ENCODE measurements around the gene SAFB2.

Gene SAFB2

DNA sequence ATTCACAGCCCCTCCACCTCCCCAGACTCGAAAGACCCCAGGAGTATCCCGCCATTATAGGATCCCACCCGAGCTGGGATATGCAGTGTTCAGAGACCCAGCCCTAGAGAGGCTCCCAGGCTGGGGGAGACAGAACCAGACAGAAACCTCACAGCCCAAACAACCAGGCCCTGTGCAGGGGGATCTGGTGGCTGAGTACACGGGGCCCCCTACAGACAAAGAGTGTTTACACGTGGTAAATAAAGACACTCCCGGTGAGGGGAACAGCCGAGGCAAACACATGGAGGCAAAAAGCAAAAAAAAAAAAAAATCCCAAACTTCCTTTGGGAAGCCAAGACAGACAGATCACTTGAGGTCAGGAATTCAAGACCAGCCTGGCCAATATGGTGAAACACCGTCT is 79.9 kb downstream of the SAFB2 start:
- no peak for DNase-seq (ENCODE audit: low read depth)

DNA sequence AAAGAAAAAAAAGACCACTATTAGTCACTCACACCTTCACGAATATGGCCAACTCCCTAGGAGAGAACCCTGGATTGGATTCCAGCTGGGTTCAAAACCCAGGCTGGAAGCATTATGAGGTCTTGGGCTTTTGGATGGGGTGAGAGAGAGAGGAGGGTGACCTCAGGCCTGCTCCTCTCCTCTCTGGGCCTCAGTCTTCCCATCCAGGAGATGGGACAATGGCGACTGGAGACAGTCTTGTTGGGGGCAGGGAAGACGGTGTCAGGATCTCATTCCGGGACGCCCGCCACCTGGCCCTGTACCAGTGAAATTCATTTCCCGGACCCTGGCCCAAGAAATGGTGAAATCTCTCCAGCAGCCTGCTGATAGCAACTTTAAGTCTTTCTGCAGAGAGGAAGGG is 81.1 kb downstream of the SAFB2 start:
- DNase-seq (ENCODE audit: low read depth) = no peak

DNA sequence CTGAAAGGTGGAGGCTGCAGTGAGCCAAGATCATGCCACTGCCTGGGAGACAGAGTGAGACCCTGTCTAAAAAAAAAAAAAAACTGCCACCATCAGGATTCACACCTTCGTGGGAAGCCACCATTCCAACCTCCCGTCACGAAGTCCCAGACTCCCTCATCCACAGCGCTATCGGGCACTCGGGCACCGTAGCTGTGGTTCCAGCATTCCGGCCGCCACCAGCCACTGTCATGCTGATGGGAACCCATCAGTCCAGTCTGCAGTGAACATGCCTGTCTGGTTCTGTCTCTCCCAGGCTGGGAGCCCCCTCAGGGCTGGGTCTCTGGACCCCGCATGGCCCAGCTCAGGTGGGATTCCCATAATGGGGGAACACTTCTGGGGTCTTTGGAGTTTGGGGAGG is 82.4 kb downstream of the SAFB2 start:
- no peak for DNase-seq (ENCODE audit: low read depth)

DNA sequence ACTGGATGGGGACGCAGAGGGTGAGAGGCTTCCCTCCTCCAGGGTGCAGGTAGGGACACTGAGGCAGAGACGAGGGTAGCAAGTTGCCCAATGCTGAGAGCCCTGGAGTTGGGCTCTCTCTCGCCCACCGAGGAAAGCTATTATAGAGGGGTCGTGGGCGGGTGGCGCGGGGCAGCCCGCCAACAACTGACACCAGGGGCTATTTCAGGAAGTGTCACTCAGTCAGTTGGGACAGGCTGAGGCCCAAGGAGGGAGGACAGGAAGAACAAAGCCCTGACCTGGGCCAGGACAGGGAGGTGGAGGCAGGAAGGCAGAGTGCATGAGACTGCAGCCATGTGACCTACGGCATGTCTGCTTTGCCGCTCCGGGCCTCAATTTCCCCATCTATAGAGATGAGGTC is 84.7 kb downstream of the SAFB2 start:
- DNase-seq (ENCODE audit: low read depth) = no peak
